Activated CD4-positive, alpha-beta T cell treated with anti-CD3 and anti-CD28 coated beads for 48 hours (primary cell): Measurements from ENCODE around the gene POLDIP3.
"Not testable (repeated sequence)": the region's sequence is repeated elsewhere in the genome, so short reads cannot be mapped to it uniquely, and the experiment has no call there.

Experiments used
- DNase-seq: peaks from one replicate; pipeline ENCODE4 v3.0.0-alpha.2; 2020

POLDIP3 gene

GRCh38 chr22:42553475-42554361 is 61.0 kb downstream of the POLDIP3 start, which contains the start of gene SERHL2:
Gene SERHL2, plus strand, starts transcription at chr22:42553956. Its CDS starts 65 bp downstream, at chr22:42554021.
- DNase-seq, result peak; percentile 87

- DNase-seq, result not testable (repeated sequence)
Measured at GRCh38 chr22:42552294-42552647, 62.4 kb downstream of the POLDIP3 start.

GRCh38 chr22:42549331-42550060 is 65.2 kb downstream of the POLDIP3 start:
- no peak for DNase-seq

- DNase-seq, result no peak
Measured at GRCh38 chr22:42548597-42549330, 65.9 kb downstream of the POLDIP3 start.

- DNase-seq, result not testable (repeated sequence)
Measured at GRCh38 chr22:42548126-42548525, 66.6 kb downstream of the POLDIP3 start.

GRCh38 chr22:42547562-42547961 is 67.1 kb downstream of the POLDIP3 start:
- DNase-seq, result no peak

- DNase-seq, result no peak
Measured at GRCh38 chr22:42544686-42545085, 70.0 kb downstream of the POLDIP3 start.

GRCh38 chr22:42539236-42539771 is 75.4 kb downstream of the POLDIP3 start:
- DNase-seq, result not testable (repeated sequence)

- not testable (repeated sequence) for DNase-seq
Measured at GRCh38 chr22:42537199-42537831, 77.4 kb downstream of the POLDIP3 start.

- not testable (repeated sequence) for DNase-seq
Measured at GRCh38 chr22:42536634-42537033, 78.0 kb downstream of the POLDIP3 start.

GRCh38 chr22:42536166-42536565 is 78.5 kb downstream of the POLDIP3 start:
- no peak for DNase-seq

- not testable (repeated sequence) for DNase-seq
Measured at GRCh38 chr22:42535082-42535731, 79.5 kb downstream of the POLDIP3 start.
